Natural killer cell treated with Interleukin-12 subunit alpha and Interleukin-12 subunit beta and Interleukin-15 and Interleukin-18, amount 100 ng/mL, for 72 hours (primary cell): ENCODE measurements around the gene GNAS. TPM values are rescaled to one million over a fixed set of nuclear protein-coding genes. Genes with fewer than 3 reads are reported as not detected.
"Not testable (repeated sequence)": the region's sequence is repeated elsewhere in the genome, so short reads cannot be mapped to it uniquely, and the experiment has no call there.

Experiments used
- ATAC-seq, 2 donors: fragments of 150-1000 bp; cut with Tn5 transposase in 1 of 2; sonication (Bioruptor Pico), chemical (Tn5 transposase) in 1 of 2; 2 replicates each; pipeline ENCODE4 v1.10.0; 2021
- DNase-seq: peaks from one replicate; pipeline ENCODE4 v3.0.0; 2022; ENCODE audit warnings: low spot score
- H3K27ac Mint-ChIP-seq, 2 donors: 1 replicate in 1 of 2; 2 replicates in 1 of 2; pipeline ENCODE4 v1.8.0; 2022; ENCODE audit warnings: mixed read lengths in 2 of 2, mild to moderate bottlenecking in 1 of 2, moderate library complexity in 1 of 2
- H3K27me3 Mint-ChIP-seq, 2 donors: 1 replicate in 1 of 2; 2 replicates in 1 of 2; pipeline ENCODE4 v1.8.0; 2022; ENCODE audit warnings: mixed read lengths in 2 of 2
- H3K36me3 Mint-ChIP-seq: one replicate; pipeline ENCODE4 v1.8.0; 2022; ENCODE audit warnings: mixed read lengths
- H3K4me1 Mint-ChIP-seq, 2 donors: 1 replicate in 1 of 2; 2 replicates in 1 of 2; pipeline ENCODE4 v1.8.0; 2022; ENCODE audit warnings: low read depth in 2 of 2, mixed read lengths in 2 of 2, mild to moderate bottlenecking in 1 of 2
- H3K4me3 Mint-ChIP-seq: one replicate; pipeline ENCODE4 v1.8.0; 2022; ENCODE audit warnings: mixed read lengths
- H3K9me3 Mint-ChIP-seq: 2 replicates; pipeline ENCODE4 v1.8.0; 2022; ENCODE audit warnings: mixed read lengths
- total RNA-seq, 2 donors: library from RNA; stranded (reverse); gene quantifications; one replicate each; pipeline ENCODE4 v1.2.3, GENCODE V29; 2022

The GNAS gene
- total RNA-seq, 2 donors from 2014 or later = 459 to 740 TPM

GRCh38 chr20:58938541-58938940, 86.0 kb downstream of the GNAS start:
- ATAC-seq (no peak), DNase-seq (no peak)
- Mint-ChIP-seq H3K9me3 (no peaks in the 10 kb centered on the region), H3K4me1 (no peaks in the 10 kb centered on the region), H3K27me3 (peaks cover 27 to 43% of the 10 kb centered on the region in 2 donors), H3K27ac (no peak overlapping the region), H3K4me3 (no peak overlapping the region), H3K36me3 (no peaks in the 10 kb centered on the region)

DNA sequence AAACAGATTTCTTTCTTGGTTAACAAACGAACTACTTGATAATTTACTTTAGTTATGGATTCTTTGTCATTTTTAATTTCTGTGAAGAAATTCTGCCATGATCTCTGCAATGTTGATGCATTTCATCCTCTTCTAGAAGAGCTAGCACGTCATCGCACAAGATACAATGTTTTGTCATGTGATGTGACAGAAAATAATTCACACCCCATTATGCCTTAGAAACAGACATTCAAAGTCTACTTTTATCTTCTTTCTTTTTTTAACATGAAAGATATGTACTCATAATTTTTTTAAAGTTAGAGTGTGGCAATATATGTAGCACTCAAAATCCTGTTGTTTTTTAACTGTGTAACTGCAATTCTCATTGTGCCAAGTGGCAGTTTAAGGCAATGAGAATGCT, 89.0 kb downstream of the GNAS start:
- H3K4me3 Mint-ChIP-seq = no peak overlapping the region
- no peaks in the 10 kb centered on the region for H3K4me1 Mint-ChIP-seq
- ATAC-seq (no peak), DNase-seq (no peak)
- no peaks in the 10 kb centered on the region for H3K36me3 Mint-ChIP-seq
- H3K9me3 Mint-ChIP-seq = no peaks in the 10 kb centered on the region
- peaks cover 11 to 25% of the 10 kb centered on the region in 2 donors for H3K27me3 Mint-ChIP-seq
- no peak overlapping the region for H3K27ac Mint-ChIP-seq

DNA sequence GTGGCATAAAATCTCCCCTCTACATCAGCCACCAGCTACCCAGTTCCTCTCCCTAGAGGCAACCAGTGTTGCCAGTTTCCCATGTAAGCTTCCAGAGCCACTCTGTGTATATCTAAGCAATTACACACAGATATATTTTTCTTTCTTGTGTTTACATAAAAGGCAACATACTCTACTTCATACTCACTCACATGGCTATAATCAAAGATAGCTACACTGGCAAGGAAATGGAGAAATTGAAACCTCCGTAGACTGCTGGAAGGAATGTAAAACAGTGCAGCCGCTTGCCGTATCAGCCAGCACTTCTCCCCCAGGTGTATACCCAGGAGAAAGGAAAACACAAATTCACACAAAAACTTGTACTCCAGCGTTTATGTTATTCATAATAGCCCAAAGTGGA, 90.0 kb downstream of the GNAS start:
- Mint-ChIP-seq H3K27ac (no peak overlapping the region), H3K36me3 (no peaks in the 10 kb centered on the region), H3K9me3 (no peaks in the 10 kb centered on the region), H3K4me1 (no peaks in the 10 kb centered on the region), H3K4me3 (no peak overlapping the region), H3K27me3 (peaks cover 9 to 22% of the 10 kb centered on the region in 2 donors)
- ATAC-seq = no peak
- no peak for DNase-seq

- no peaks in the 10 kb centered on the region for H3K36me3 Mint-ChIP-seq
- no peak for DNase-seq
- H3K27ac Mint-ChIP-seq = no peak overlapping the region
- H3K4me1 Mint-ChIP-seq = no peaks in the 10 kb centered on the region
- no peaks in the 10 kb centered on the region for H3K9me3 Mint-ChIP-seq
- no peak overlapping the region for H3K4me3 Mint-ChIP-seq
- no peak for ATAC-seq
- peaks cover 2 to 7% of the 10 kb centered on the region in 2 donors for H3K27me3 Mint-ChIP-seq
These were observed 92.1 kb downstream of the GNAS start for GRCh38 chr20:58944610-58945009.

GRCh38 chr20:58945965-58946631, 93.6 kb downstream of the GNAS start:
- Mint-ChIP-seq H3K27me3 (peaks cover 5 to 9% of the 10 kb centered on the region in 2 donors), H3K9me3 (no peaks in the 10 kb centered on the region), H3K27ac (no peak overlapping the region), H3K36me3 (no peaks in the 10 kb centered on the region), H3K4me1 (no peaks in the 10 kb centered on the region), H3K4me3 (no peak overlapping the region)
- ATAC-seq = no peak
- DNase-seq = no peak

- not testable (repeated sequence) for H3K27ac Mint-ChIP-seq, H3K27me3 Mint-ChIP-seq, H3K4me1 Mint-ChIP-seq, H3K4me3 Mint-ChIP-seq, H3K36me3 Mint-ChIP-seq, H3K9me3 Mint-ChIP-seq, ATAC-seq, DNase-seq
These were observed 95.4 kb downstream of the GNAS start for GRCh38 chr20:58947797-58948388.

- DNase-seq (no peak), ATAC-seq (no peak)
- no peaks in the 10 kb centered on the region for H3K36me3 Mint-ChIP-seq
- no peak overlapping the region for H3K27ac Mint-ChIP-seq
- no peaks in the 10 kb centered on the region for H3K4me1 Mint-ChIP-seq
- no peaks in the 10 kb centered on the region for H3K9me3 Mint-ChIP-seq
- peaks cover 7 to 8% of the 10 kb centered on the region in 2 donors for H3K27me3 Mint-ChIP-seq
- H3K4me3 Mint-ChIP-seq = no peak overlapping the region
These were observed 98.1 kb downstream of the GNAS start for GRCh38 chr20:58950603-58951002.

DNA sequence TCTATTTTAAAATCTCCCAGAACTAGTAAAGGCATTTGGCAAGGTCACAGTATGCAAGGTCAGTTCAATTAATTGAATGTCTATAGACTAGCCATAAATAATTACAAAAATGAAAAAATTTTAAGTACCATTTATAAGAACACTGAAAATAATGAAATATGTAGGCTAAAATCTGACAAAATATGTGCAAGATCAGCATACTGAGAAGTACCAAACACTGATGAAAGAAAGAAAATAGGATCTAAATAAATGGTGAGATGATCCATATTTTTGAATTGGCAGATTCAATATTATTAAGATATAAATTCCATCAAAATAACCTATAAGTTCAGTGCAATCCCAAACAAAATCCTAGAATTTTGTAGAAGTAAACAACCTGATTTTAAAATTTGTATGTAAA, 100.5 kb downstream of the GNAS start:
- Mint-ChIP-seq H3K4me3 (no peak overlapping the region), H3K9me3 (no peaks in the 10 kb centered on the region), H3K27ac (no peak overlapping the region), H3K36me3 (no peaks in the 10 kb centered on the region), H3K27me3 (peaks cover 7 to 8% of the 10 kb centered on the region in 2 donors), H3K4me1 (no peaks in the 10 kb centered on the region)
- ATAC-seq = no peak
- no peak for DNase-seq

GRCh38 chr20:58956078-58956477, 103.6 kb downstream of the GNAS start:
- no peaks in the 10 kb centered on the region for H3K4me1 Mint-ChIP-seq
- no peaks in the 10 kb centered on the region for H3K9me3 Mint-ChIP-seq
- ATAC-seq (peak in 1 of 2 donors; percentile 57), DNase-seq (no peak)
- no peak overlapping the region for H3K4me3 Mint-ChIP-seq
- H3K27me3 Mint-ChIP-seq = peaks cover 5% of the 10 kb centered on the region in 2 donors
- no peaks in the 10 kb centered on the region for H3K36me3 Mint-ChIP-seq
- no peak overlapping the region for H3K27ac Mint-ChIP-seq

DNA sequence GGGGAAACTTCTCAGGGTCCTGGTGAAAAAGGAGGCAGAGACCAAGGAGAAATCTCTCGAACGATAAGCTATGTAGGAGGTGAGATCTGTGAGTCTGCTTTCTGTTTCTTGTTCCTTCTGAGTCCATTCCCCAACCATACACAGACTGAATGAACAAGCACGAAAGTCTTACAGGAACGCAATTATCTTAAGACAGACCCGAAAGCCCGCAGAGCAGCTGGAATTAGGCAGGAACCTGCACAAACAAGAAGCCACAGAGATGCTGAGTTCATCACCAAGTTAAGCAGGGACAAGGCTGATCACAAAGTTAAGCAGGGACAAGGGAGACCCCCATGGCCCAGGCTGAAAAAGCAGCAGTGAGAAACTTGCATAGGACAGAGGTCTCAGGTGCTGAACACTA, 107.1 kb downstream of the GNAS start:
- Mint-ChIP-seq H3K4me3 (no peak overlapping the region), H3K4me1 (no peaks in the 10 kb centered on the region), H3K27ac (no peak overlapping the region), H3K27me3 (peaks cover 4 to 22% of the 10 kb centered on the region in 2 donors), H3K9me3 (no peaks in the 10 kb centered on the region), H3K36me3 (no peaks in the 10 kb centered on the region)
- ATAC-seq (no peak), DNase-seq (no peak)

Other genes starting within 250 kb of the GNAS start
- gene STX16, start 201.4 kb upstream of the GNAS start, total RNA-seq = 10 to 100 TPM; 92.4 to 92.8 TPM
- 10 to 100 TPM; 23.6 to 30.4 TPM for gene NPEPL1, start 159.9 kb upstream of the GNAS start, total RNA-seq
- 1 to 10 TPM in 1 of 2 donors, under 1 TPM in 1; 0.29 to 4.7 TPM for gene GNAS-AS1, start 1.8 kb upstream of the GNAS start, total RNA-seq
- 100 to 1,000 TPM in 1 of 2 donors, 10 to 100 TPM in 1; 89.1 to 106 TPM for gene NELFCD, start 128.5 kb downstream of the GNAS start, total RNA-seq
- gene CTSZ, start 154.5 kb downstream of the GNAS start, total RNA-seq = 10 to 100 TPM; 19.2 to 32.8 TPM
- not detected for gene TUBB1, start 166.7 kb downstream of the GNAS start, total RNA-seq
- 10 to 100 TPM; 62.2 to 72.3 TPM for gene ATP5F1E, start 179.6 kb downstream of the GNAS start, total RNA-seq
- gene PRELID3B, start 190.1 kb downstream of the GNAS start, total RNA-seq = 10 to 100 TPM; 82.8 to 89.0 TPM